ENCODE results near the gene EGFLAM. TPM values are rescaled to one million over a fixed set of nuclear protein-coding genes. Genes with fewer than 3 reads are reported as not detected.

Gene EGFLAM
- total and polyA plus RNA-seq, 2 of the 4 experiments (the other 2 are of a cell fraction) = 0.77 to 1.1 TPM

- H3K9ac ChIP-seq (ENCODE audit: low read depth, low read length) = no peak overlapping the region
Observed at GRCh38 chr5:38284384-38284783, 26.0 kb downstream of the EGFLAM start.

More at GRCh38 chr5:38284384-38284783, 26.0 kb downstream of the EGFLAM start:
- no peak overlapping the region for H3K56ac ChIP-seq (ENCODE audit: extremely low read depth, insufficient read depth, low read length)
- H2AFZ ChIP-seq (replicated peaks; ENCODE audit: low read length, poor library complexity) = no peak overlapping the region
- H4K5ac ChIP-seq (ENCODE audit: low read depth, low read length) = no peak overlapping the region
- no peak overlapping the region for H2AK5ac ChIP-seq (ENCODE audit: low read depth, low read length)
- no TSS peak for BruUV-seq (replicated peaks)
- no peaks in the 10 kb centered on the region for H3K9me1 ChIP-seq (ENCODE audit: insufficient read depth, low read length)
- no peak overlapping the region for H3K4ac ChIP-seq (ENCODE audit: low read depth, low read length)
- CTCF ChIA-PET = no interaction called here
- H3K79me1 ChIP-seq (ENCODE audit: low read depth in 1 of 2, low read length in 2 of 2) = no peaks in the 10 kb centered on the region
- in situ Hi-C loops (cut with MboI; ENCODE audit: low sequenced_read_pairs) (no loop called here), intact Hi-C loops (cut with micrococcal nuclease) (no loop called here), dilution Hi-C loops (cut with HindIII; ENCODE audit: low sequenced_read_pairs, unreplicated experiment) (no loop called here)
- no peak overlapping the region for H2BK15ac ChIP-seq (ENCODE audit: low read depth, low read length)
- H3K9me3 ChIP-seq (ENCODE audit: control insufficient read depth, insufficient read depth, low read length) = no peaks in the 10 kb centered on the region
- no peak overlapping the region for H3K14ac ChIP-seq (replicated peaks; ENCODE audit: low read depth, low read length)
- TF ChIP-seq CHD1 (IDR thresholded peaks at IDR 0.05; ENCODE audit: low read depth, low read length) = no peak
- TF ChIP-seq RFX5 (IDR thresholded peaks at IDR 0.05; ENCODE audit: low read depth, low read length) = no peak
- no peak for TF ChIP-seq BHLHE40 (IDR thresholded peaks at IDR 0.05; ENCODE audit: low read depth, low read length)
- TF ChIP-seq CEBPB (IDR thresholded peaks at IDR 0.05; ENCODE audit: low read depth, low read length) = no peak
- no peak for TF ChIP-seq MAZ (IDR thresholded peaks at IDR 0.05; ENCODE audit: borderline replicate concordance, low read depth, low read length)
- no peak for TF ChIP-seq USF2 (IDR thresholded peaks at IDR 0.05; ENCODE audit: low read depth, low read length)
- TF ChIP-seq NFE2L2 (IDR thresholded peaks at IDR 0.05; ENCODE audit: low read depth, low read length) = no peak
- DNase-seq (no peak), ATAC-seq (ENCODE audit: low read depth) (no peak)
- H4K20me1 ChIP-seq (ENCODE audit: insufficient read depth, low read length) = no peaks in the 10 kb centered on the region
- no peak overlapping the region for H3K4me2 ChIP-seq (ENCODE audit: low read depth, low read length)
- H3K23ac ChIP-seq (ENCODE audit: low read depth, low read length) = no peak overlapping the region
- H3K4me1 ChIP-seq (ENCODE audit: control insufficient read depth, insufficient read depth, low read length) = no peaks in the 10 kb centered on the region
- H3K4me3 ChIP-seq (ENCODE audit: insufficient read depth, low read depth, low read length) = no peak overlapping the region
- no peaks in the 10 kb centered on the region for H3K36me3 ChIP-seq (ENCODE audit: control insufficient read depth, insufficient read depth, low read length)
- no peak overlapping the region for H3K27ac ChIP-seq (ENCODE audit: insufficient read depth, low read length)
- H2BK120ac ChIP-seq (ENCODE audit: low read depth, low read length) = no peak overlapping the region
- H4K91ac ChIP-seq (ENCODE audit: insufficient read depth, low read depth, low read length) = no peak overlapping the region
- H4K8ac ChIP-seq (ENCODE audit: low read depth in 2 of 2, low read length in 2 of 2) = no peak overlapping the region
- H2BK20ac ChIP-seq (ENCODE audit: low read depth, low read length) = no peak overlapping the region
- peaks cover 2% of the 10 kb centered on the region; the same call in 1 of the 2 replicates for H3K27me3 ChIP-seq (ENCODE audit: control insufficient read depth, insufficient read depth, low read length)
- no peak overlapping the region for H2AK9ac ChIP-seq (replicated peaks; ENCODE audit: low read depth, low read length, poor library complexity)
- POLR2A ChIA-PET (ENCODE audit: unreplicated experiment) = no interaction called here
- no peak overlapping the region for H3K18ac ChIP-seq (ENCODE audit: low read depth, low read length)
- no peak overlapping the region for H2BK5ac ChIP-seq (ENCODE audit: low read depth, low read length, poor library complexity, severe bottlenecking)

All from IMR-90 (cell line).